Activated T-helper 1 cell treated with anti-CD3 and anti-CD28 coated beads, Interleukin-2, amount 50 U/mL, for 16 hours (primary cell): ENCODE measurements around the gene IL1RAPL2.

Source experiments
- DNase-seq, 2 donors: peaks; one replicate each; pipeline ENCODE4 v3.0.0-alpha.2; 2020; ENCODE audit warnings: low read depth in 1 of 2, low spot score in 1 of 2

The IL1RAPL2 gene

DNA sequence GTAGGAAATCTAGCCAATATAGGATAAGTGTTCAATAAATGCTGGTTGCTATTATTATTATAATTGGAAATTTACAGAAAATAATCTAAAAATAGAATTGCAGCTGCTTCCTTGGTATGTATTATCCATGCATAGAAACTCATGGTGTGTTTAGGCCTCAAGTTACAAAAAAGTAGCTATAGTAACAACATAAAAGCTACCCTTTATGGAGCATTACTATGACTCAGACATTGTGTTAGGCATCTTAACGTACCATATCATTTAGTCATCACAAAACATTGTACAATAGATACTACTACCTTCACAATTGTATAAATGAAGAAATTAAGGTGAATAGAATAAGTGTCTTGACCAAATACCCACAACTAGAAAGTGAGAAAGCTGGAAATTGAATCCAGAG, 1129.5 kb downstream of the IL1RAPL2 start:
- DNase-seq = no peak

DNA sequence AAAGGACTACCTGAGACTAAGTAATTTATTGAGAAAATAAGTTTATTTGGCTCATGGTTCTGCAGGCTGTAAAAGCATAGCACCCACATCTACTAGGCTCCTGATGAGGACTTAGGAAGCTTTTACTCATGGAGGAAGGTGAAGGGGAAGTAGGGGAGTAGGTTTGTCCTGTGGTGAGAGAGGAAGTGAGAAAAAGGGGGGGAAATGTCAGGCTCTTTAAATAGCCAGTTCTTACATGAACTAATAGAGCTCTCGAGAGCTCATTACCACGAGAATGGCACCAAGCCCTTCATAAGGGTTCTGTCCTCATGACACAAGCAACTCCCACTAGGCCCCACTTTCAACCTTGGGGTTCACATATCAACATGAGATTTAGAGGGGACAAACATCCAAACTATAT, 1130.9 kb downstream of the IL1RAPL2 start:
- DNase-seq = no peak

DNA sequence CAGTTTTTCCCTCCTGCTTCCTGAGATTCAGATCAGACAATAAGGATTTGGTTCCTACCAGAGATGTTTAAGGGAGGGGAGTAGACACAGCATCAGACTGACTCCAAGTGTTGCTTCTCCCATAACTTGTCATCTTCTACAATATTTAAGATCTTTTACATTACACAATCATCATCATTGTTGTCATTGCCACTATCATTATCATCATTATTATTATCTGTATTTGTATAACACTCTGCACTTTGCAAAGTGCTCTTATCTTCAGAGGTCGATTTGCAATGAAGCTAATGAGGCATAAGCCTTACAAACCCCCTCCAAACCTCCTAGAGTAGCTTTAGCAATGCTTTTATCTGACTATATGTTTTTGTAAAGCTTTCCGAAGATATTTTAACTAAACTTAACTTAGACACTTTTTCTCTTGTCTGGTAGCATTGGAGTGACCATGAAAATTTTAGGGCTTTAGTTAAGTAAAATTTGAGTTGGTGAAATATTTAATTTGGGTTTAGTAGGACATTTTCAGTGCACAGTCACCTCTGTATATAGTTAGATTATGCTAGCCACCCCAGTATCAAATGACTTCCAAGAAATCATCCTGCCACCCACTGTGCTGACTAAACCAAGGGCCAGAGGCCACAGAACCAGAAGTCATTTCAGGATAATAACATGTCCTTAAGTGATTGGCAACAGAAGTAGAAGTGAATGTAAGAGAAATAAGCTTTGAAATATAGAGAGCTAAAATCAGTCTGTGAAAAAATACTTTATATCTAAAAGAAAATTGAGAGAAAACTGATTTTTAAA, 1132.2 kb downstream of the IL1RAPL2 start:
- DNase-seq = no peak

DNA sequence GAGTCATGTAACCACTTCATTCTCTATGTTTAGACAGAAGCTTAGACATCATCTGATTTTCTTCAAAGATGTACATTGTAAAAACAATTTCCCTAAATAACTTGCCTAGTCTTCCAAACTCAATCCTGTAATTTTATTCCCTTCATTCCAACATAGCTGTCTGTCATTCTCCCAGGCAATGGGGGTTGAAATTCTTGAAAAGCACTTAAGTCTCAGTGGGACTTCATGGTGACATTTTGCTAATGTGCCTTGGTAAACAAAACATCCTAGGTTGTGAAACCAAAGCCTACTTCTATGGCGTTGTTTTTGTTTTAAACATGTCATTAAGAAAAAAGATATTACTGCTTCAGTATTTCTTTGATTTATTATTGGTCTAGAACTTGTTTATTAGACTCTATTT, 1134.3 kb downstream of the IL1RAPL2 start:
- DNase-seq = no peak

DNA sequence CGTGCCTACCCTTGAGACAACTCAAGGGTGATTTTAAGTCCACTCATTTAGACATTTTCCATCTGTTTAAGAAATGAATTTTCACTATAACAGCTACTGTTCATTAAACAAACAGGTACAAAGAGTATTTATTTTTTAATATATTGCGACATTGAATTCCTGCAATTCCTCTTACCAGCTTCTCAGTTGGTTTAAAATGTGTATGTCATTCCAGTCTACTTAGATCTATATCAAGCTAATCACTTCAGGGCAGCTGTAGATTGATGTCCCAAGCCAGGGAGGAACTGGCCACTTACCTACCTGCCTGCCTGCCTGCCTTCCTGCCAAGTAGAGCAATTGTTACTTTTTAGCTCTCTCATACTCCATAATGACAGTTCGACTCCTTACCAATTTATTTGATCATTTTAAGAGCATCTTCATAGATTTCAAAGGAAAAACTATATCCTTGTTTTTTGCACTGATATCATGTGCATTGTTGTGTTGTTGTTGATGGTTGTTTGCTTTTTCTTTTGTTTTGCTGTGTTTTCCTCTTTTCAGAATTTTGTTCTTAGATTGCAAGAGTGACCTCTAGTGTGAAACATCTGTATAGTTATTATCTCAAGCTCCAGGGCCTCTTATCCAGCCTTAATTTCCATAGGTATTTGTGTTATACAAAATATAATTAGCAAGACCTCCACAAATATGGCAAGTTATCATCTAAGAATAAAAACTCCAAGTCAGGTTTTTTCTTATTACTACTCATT, 1135.5 kb downstream of the IL1RAPL2 start:
- no peak for DNase-seq

DNA sequence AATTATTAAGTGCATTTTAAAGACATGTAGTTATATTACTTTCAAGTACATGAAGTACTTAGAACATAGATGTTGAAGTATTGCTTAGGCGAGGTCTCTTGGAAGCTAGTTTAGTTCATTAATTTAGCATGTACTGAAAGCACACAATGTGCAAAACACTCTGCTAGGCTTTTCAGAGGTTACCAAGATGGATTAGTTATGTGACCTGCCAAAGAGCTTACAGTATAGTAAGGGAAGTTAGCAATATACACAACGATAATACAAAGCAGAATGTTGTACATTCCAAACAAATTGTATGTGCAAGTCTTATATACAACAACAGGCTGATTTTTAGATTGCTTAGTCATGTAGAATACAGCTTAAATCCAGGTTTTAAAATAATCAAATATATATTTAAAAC, 1137.9 kb downstream of the IL1RAPL2 start:
- DNase-seq = no peak

DNA sequence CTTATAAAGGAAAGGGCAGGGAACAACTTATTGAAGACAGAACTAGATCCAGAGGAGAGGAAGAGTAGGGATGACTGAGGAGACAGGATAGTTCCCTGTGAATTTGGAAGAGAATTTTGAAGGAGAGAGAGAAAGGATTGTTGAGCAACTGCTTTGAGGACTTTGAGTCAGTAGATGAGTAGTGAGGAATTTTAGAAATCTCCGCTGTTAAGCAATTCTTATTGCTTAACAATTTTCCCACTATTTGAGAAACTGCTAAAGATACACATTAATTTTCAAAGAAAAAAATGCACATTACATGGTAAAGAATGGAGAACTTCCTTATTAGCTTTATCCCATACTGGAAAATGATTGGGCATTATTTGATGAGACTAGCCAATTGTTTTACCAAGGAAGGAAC, 1140.0 kb downstream of the IL1RAPL2 start:
- no peak for DNase-seq

DNA sequence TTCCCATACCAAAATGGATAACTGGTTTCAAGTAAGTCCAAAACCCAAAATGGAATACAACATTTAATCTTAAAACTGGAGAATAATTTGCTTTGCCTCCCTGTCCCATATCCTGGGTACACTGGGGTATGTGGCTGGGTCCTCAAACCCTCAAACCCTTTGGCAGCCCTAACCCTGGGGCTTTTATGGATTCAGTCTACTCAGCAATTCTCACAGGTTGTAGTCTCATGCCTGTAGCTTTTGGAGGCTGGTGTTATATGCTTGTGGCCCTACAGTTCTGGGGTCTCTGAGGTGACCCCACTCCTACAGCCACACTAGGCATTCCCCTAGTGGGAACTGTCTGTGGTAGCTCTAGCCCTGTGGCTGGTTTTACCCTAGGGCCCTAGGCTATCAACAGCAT, 1145.8 kb downstream of the IL1RAPL2 start:
- no peak for DNase-seq

DNA sequence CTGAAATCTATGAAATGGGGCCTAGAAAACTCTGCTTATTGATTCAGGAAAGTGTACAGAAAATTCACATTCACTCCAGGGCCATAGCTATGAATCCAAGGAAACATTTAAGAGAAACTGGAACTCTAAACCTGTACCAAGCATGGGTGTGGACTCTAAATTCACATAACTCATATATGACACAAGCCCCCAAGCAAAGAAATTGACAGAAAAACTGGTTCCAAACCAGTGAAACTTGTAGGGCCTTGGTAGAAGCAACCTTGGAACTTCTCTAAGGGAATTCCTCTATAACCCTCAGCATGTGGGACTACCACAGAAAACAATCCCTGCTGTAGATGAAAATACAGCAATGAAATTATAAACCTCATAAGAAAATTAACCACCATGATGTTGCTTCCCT, 1149.7 kb downstream of the IL1RAPL2 start:
- no peak for DNase-seq

DNA sequence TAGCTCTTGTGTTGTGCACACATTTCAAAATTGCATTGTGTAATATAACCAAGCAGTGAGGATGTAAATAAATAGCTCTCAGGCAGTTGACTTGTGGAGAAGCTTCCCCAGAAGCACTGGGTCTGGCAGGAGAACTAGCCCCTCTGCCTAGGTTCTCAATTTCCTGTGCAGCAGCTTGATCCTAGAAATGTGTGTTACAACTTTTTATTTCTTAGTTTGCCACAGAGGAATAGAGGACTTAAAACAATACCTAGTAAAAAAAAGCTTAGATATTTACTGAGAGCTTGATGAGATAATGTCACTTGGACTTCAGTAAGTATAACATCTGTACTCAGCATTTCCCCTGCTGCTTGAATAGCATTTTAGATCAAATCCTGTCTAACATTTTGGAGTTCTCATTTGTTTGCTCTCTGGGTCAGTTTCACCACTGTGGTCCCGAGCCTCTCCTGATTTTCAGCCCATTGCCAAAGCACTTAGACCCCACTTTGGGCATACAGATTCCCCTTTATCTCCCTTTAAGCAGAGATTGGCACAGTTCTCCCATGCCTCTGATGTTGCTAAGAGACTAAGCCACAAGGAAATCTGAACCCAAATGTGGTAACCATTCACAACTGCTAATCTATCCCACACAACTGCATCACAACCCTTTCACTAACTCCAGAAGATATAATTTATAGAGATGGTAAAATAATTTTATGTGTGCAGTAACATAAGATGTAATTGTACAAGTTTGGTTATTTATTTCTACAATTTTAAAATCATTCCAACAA, 1158.2 kb downstream of the IL1RAPL2 start:
- no peak for DNase-seq

DNA sequence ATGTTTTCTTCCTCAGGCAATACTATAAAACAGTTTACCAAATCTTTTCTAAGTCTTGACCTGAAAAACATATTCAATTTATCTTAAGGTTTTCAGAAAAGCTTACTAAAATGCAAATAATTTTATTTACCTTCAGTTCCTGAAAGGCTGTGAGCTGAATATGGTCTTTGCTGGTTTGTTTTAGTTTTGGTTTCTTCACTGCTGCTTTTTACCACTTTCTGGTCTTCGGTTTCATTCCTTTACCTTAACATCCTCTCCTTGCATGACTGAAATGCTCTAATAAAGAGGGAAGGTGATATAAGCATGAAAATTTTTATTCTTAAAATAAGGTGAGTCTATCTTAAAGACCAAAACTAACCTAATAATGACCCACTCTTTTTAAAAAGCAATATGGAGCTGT, 1159.2 kb downstream of the IL1RAPL2 start:
- no peak for DNase-seq

DNA sequence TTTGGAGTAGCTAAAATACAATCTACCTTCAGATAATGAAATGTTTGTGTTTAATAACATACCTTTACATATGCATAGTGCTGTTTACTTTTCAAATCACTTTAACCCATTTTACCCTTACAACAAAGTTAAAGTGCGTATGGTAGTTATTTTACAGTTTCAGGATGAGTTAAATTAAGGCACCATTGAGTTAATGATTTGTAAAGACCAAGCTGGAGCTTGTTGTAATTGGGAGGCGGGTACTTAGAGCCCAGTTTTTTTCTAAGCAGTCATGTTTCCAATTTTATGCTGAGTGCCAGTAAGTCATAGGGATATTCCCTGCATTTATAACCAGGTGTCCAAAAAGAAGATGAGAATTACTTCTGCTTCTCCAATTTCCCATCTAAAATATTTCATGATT, 1172.2 kb downstream of the IL1RAPL2 start:
- no peak for DNase-seq

DNA sequence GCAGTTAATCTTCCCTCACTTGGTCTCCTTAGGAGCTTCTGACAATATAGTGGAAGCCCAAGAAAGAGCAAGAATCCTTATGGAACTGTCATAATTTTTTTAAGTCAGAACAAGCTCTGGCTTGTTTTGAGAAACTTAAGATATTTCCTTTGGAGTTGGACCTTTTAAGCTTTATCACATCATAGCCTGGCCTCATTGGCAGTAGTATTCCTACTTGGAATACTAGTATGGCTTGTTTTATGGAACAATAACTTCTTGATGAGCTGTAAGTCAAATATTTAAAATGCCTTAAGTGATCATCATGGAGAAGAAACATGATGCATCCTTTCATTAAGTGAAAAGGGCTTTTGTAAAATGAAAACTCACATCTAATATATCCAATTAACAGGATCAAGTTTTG, 1178.3 kb downstream of the IL1RAPL2 start:
- no peak for DNase-seq

DNA sequence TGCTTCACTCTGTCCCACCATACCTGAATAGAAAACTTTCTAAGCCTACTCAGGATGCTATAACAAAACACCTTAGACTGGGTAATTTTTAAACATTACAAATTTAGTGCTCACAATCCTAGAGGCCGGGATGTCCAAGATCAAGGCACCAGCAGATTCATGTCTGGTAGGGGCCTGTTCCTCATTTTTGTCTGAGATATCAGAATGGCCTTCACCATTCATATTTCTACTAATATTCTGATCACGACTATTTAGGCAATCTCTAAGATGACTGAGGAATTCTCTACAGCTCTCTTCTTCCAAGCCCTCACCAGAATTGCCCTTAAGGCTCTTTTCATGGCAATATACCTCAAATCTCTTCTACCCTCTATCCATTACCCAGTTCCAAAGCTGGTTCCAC, 1178.9 kb downstream of the IL1RAPL2 start:
- DNase-seq = no peak

DNA sequence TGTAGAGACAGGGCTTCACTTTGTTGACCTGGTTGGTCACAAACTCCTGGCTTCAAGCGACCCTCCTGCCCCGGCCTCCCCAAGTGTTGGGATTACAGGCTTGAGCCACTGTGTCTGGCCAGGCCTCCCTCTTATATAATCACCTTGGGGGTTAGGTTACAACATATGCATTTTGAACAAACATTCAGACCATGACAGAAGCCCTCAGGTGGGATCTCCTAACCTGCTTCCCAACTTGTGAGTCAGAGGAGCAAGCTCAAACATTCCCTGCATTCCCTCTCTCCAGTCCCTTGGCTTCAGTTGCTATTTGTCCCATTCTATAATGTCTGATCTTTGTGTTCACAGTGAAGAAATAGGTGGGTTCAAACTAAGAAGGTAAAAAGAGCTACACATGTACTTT, 1179.9 kb downstream of the IL1RAPL2 start:
- no peak for DNase-seq

DNA sequence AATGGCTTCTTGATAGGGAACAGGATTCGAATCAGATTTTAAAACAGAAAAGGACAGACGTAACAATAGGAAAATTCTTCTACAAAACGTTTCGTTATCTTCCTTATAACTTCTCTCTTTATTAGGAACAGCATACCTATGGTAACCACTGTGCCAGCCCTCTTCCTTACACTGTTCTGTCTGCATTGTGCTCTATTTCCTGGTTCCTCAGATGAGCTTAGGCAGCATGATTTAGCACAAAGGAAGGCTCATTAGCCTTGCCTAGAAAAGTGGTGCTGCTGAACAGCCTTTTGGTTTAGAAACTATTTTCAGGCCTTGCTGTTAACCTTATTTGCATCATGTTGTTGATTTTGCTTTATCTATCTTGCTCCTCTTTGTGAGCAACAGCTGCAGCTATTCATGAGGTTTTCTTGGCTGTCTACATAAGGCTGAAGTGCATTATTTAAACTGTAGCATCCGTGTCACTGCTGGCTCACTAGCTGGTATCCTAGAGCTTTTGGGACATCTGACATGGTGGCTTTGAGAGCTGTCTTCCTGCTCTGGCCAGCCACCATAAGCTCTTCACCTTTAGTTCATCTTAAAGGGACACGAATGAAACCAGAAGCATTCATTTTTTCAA, 1186.4 kb downstream of the IL1RAPL2 start:
- no peak for DNase-seq

DNA sequence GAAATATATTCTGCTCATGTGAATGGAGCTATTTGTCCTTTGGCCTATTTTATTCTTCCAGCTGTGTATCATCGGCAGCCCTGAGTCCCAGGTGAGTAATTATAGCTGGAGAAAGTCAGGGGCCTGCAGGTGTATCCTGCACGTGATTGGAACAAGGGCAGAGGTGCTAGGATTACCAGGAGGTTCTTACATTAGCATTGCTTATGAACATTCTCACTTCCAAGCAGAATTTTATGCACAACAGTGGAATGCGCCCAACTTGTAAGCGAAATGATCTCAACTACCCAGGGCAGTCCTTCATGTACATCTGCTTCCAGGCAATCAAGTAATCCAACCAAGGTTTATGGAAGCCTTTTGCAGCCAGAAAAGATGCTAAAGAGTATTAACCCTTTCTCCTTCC, 1187.4 kb downstream of the IL1RAPL2 start:
- DNase-seq = no peak

DNA sequence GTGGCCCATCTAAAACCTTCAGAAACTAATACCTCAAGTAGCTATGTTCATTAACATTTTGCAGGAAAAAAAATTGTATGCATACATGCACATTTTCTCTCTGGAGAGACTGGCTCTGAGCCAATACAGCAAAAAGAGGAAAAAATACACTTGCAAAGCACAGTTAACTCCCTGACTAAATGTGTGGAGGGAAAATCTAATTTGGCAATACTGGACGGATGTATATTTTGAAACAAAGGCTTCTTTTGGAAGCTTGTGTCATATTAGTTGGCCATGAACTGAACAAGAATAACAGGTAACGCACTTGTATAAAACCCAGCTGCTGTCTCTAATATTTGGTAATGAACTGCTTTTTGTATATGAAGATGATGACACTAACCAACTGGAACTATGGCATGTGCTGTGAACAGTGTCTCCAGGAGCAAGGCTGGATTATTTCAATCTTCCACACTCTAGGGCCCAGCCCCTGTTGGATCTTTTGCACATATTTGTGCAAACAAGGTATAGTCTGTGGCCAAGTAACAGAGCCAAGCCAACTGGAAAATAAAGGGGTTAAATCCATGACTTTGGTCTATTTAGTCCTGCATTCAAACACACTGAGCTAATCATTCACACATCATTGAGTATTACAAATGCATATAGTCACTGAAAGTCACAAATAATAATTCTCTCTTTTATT, 1188.4 kb downstream of the IL1RAPL2 start:
- no peak for DNase-seq

DNA sequence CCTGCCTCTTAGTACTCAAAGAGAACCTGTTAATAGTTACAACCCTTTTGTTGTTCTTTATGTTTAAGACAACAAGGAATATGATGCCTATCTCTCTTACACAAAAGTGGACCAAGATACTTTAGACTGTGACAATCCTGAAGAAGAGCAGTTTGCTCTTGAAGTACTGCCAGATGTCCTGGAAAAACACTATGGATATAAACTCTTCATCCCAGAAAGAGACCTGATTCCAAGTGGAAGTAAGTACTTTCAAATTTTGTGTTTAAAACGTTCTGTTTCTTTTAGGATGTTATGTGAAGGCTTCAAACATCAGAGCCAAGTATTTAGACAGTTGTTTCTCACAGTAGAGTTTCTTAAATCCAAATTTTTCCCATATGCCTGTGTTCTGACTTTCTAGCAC, 1189.1 kb downstream of the IL1RAPL2 start:
- no peak for DNase-seq

DNA sequence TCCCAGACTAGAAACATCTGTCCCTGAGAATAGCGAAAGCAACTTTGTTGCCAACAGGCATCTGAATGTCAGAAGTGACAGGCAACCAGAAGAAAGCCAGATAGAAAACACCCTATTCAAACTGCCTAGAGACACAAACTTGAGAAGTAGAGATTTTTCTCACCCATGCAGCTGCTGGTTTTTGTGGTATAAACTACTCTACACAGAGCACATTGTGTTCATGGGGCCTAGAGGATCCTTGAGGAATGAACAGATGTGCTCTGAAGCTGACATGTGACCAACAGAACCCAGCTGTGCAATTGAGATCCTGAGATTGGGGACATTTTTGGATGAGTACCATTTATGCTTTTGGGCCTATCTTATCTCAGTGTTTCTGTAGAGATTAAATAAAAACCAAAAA, 1192.8 kb downstream of the IL1RAPL2 start:
- DNase-seq = no peak

DNA sequence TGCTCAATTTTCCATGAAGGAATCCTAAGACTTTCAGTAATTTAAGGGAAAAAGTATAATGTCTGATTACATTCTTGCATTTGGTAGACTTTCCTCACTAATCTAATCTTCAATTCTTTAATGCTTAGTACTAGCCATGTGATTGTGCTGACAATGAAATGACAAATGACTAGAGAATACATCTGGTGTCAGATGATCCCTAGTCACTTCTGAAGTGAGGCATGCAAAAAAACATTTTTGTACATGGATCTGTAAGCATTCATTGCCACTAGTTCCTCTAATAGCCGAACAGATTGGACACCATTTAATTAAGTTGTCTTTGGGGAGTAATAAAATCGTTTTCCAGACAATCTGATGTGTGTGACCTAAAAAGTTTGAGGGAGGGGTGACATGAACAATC, 1193.6 kb downstream of the IL1RAPL2 start:
- DNase-seq = no peak
